Astrocyte of the spinal cord (primary cell): ENCODE results near the gene ARHGEF2.

Experiments used
- DNase-seq: peaks from one replicate; pipeline ENCODE4 v3.0.0; 2011; ENCODE audit warnings: low read depth, low spot score
- H3K4me3 ChIP-seq: 2 replicates; pipeline ENCODE4 v1.5.1; 2011; ENCODE audit warnings: low read depth, mild to moderate bottlenecking, low read length, moderate library complexity
- in situ Hi-C: cut with HindIII; loops from 2 replicates; pipeline ENCODE4 v1.10.0; 2017; ENCODE audit warnings: low sequenced_read_pairs
- TF ChIP-seq, protein P1 (sequence below): IDR thresholded peaks from 2 replicates; pipeline ENCODE4 v1.5.1; 2012; ENCODE audit warnings: low read depth, mild to moderate bottlenecking, low read length, inconsistent platforms

Gene ARHGEF2

DNA sequence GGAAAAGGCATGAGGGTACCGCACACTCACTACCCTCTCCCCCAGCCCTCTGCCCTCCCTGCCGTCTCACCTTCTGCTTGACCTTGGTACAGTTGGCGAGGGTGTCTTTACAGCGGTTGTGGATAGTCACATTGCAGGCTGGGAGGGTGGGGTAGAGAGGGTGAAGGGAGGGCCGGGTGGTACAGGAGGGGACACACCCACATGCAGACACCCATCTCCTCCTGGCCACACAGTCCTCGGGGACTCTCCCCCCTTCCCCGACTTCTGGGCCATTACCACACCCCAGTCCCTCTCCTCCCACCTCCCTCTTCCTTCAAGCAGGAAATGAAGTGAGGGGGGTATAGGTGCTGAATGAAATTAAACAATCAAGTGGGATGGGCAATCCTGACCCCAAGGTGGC, 11.6 kb downstream of the ARHGEF2 start:
- TF ChIP-seq, protein P1, sequence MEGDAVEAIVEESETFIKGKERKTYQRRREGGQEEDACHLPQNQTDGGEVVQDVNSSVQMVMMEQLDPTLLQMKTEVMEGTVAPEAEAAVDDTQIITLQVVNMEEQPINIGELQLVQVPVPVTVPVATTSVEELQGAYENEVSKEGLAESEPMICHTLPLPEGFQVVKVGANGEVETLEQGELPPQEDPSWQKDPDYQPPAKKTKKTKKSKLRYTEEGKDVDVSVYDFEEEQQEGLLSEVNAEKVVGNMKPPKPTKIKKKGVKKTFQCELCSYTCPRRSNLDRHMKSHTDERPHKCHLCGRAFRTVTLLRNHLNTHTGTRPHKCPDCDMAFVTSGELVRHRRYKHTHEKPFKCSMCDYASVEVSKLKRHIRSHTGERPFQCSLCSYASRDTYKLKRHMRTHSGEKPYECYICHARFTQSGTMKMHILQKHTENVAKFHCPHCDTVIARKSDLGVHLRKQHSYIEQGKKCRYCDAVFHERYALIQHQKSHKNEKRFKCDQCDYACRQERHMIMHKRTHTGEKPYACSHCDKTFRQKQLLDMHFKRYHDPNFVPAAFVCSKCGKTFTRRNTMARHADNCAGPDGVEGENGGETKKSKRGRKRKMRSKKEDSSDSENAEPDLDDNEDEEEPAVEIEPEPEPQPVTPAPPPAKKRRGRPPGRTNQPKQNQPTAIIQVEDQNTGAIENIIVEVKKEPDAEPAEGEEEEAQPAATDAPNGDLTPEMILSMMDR: no peak
- in situ Hi-C loops: no loop called here
- no peak overlapping the region for H3K4me3 ChIP-seq
- DNase-seq: no peak

DNA sequence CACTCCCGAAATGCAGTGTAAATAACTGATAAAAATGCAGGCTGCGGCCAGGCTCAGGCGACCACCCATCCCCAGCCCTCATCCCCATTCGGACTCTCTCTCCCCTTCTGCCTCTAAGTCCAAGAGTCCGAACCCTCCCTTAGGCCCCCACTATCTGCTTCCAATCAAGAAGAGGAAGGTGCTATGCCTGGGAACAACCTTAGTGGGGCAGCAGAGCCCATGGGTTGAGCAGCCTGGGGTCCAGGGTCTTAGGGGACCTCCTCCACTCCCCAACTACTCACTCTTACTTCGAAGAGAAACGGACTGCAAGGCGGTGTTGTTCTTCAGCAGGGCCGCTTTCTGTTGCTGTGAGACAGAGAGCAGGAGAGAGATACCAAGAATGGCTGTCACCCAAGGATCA, 12.2 kb downstream of the ARHGEF2 start:
- in situ Hi-C loops: no loop called here
- DNase-seq: no peak
- no peak overlapping the region for H3K4me3 ChIP-seq
- TF ChIP-seq, protein P1: peak; percentile 25

DNA sequence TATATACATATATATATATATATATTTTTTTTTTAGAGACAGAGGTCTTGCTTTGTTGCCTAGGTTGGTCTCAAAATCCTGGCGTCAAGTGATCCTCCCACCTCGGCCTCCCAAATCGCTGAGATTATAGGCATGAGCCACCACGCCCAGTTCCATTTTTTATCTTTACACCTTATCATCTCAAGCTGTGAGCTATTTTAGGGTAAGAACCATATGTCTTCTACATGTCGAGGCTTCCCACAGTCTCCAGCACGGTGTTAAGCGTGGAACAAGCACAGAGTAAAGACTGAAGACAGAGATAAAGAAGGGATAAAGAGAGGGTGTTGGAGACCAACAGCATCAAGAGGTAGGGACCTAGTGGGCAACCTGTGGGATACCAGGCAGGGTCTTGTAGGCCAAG, 14.2 kb downstream of the ARHGEF2 start:
- TF ChIP-seq, protein P1: no peak
- in situ Hi-C loops: no loop called here
- H3K4me3 ChIP-seq: no peak overlapping the region
- no peak for DNase-seq

DNA sequence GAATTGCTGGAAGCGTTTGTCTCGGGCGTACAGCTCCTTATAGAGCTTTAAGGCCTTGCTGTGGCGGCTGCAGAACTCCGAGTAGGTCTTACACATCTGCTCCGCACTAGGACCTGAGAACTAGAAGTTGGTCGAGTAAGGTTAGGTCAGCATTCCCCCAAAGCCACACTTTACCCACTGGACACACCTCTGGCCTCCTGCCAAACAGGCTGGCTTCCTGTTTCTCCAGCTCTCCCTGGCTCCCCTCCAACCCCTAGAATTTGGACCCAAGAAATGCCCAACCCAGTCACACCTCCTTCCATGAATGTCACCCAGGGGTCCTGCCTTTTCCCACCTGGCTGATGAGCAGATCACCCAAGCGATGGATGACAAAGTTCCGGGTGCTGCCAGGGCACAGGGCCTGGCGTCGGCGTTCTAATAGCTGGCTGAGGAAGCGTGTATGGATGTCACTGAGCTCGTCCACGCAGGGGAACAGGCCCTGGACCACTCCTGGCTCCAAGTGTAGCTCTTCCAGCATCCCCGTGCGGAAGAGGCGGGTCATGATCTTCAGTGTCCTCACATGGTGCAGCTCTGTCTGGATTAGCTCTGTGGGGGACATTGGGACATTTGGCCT, 15.6 kb downstream of the ARHGEF2 start:
- H3K4me3 ChIP-seq: no peak overlapping the region
- in situ Hi-C loops: no loop called here
- TF ChIP-seq, protein P1: no peak
- DNase-seq: peak; percentile 44

DNA sequence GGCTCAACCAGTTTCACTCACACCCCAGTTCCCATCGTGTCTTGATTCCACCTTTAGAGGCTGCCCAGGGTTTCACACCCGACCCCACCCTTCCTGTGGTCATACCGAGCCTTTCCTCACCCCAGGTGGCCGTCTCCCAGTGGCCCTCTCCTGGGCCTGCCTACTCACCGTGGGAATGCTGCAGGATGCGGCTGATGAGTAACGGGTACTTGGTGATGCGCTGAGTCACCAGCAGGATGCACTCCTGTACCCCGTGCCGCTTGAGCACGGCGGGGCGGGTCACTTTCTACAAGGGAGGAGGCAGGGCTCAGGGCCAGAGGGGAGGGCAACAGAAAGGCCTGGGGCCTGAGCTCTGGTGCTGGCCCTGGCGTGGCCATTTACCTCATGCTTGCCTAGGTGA, 16.4 kb downstream of the ARHGEF2 start:
- TF ChIP-seq, protein P1: peak; percentile 61
- peak; percentile 96 for DNase-seq
- no peak overlapping the region for H3K4me3 ChIP-seq
- in situ Hi-C loops: no loop called here

DNA sequence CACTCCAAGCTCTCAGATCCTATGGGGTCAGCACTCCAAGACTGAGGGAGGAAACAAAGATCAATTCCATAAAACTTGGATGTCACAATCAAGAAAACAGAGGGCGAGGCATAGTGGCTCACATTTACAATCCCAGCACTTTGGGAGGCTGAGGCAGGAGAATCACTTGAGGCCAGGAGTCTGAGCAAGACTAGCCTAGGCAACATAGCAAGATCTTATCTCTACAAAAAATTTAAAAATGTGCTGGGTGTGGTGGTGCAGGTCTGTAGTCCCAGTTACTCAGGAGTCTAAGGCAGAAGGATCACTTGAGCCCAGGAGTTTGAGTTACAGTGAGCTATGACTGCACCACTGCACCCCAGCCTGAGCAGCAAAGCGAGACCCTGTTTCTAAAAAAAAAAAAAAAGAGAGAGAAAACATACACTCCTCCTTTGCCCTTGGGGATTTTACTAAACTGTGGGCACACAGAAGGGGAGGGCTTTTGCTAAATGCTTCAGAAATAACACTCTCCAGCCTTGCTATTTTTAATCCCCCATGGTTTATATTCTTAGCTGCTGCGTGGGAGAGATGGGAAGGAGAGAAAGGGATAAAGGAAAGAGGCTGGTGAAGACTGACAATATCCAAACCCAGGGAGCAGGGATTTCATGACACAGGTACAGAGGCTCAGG, 18.1 kb downstream of the ARHGEF2 start:
- TF ChIP-seq, protein P1: no peak
- in situ Hi-C loops: no loop called here
- H3K4me3 ChIP-seq: no peak overlapping the region
- no peak for DNase-seq
